H1 (cell line): ENCODE results near the gene SHC1.

Experiments
- CBX5 ChIP-seq: fragments of 300-800, 300-1000 bp; sonication (generic); IDR thresholded peaks from 2 replicates; pipeline ENCODE4 v1.7.1; 2016; ENCODE audit warnings: antibody characterized with exemption, low read length, low read depth
- RAD21 ChIP-seq, 2 experiments: IDR thresholded peaks in 1 of 2; conservative IDR thresholded peaks in 1 of 2; 2 replicates each; pipeline ENCODE4 v1.6.1; 2011; ENCODE audit warnings: low read depth in 2 of 2, low read length in 2 of 2, improper control_type of control experiment in 1 of 2, inconsistent platforms in 1 of 2, mild to moderate bottlenecking in 1 of 2, moderate library complexity in 1 of 2
- SRF ChIP-seq: IDR thresholded peaks from 2 replicates; pipeline ENCODE4 v1.6.1; 2011; ENCODE audit warnings: mild to moderate bottlenecking, low read depth, low read length, moderate library complexity
- TF ChIP-seq, protein P1 (sequence below), 3 experiments: IDR thresholded peaks; 1 replicate in 2 of 3; 2 replicates in 1 of 3; pipeline versions ENCODE4 v1.5.1 to v1.6.1; 2011; ENCODE audit warnings: low read length in 3 of 3, mild to moderate bottlenecking in 3 of 3, inconsistent platforms in 2 of 3, low read depth in 1 of 3, moderate library complexity in 1 of 3; ENCODE audit not compliant: insufficient read depth in 1 of 3; ENCODE audit errors: control extremely low read depth in 1 of 3
- TF ChIP-seq, protein P2 (sequence below): IDR thresholded peaks from 2 replicates; pipeline ENCODE4 v1.6.1; 2012; ENCODE audit warnings: inconsistent platforms

DNA sequence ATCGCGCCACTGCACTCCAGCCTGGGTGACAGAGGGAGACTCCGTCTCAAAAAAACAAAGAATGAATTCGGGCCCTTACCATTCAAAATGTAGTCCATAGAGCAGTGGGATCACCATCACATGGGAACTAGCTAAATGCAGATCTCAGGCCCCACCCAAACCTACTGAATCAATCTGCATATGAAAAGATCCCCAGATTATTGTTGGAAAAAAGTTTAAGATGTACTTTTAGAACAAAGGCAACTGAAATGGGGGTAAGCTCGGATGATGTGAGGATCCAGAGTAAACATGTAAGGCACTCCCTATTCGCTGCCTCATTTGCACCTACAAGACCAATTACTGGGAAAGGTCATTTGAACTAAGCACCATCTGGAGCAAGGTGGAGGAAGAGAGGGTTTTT lies 11.8 kb upstream of the SHC1 start:
- TF ChIP-seq, protein P1, sequence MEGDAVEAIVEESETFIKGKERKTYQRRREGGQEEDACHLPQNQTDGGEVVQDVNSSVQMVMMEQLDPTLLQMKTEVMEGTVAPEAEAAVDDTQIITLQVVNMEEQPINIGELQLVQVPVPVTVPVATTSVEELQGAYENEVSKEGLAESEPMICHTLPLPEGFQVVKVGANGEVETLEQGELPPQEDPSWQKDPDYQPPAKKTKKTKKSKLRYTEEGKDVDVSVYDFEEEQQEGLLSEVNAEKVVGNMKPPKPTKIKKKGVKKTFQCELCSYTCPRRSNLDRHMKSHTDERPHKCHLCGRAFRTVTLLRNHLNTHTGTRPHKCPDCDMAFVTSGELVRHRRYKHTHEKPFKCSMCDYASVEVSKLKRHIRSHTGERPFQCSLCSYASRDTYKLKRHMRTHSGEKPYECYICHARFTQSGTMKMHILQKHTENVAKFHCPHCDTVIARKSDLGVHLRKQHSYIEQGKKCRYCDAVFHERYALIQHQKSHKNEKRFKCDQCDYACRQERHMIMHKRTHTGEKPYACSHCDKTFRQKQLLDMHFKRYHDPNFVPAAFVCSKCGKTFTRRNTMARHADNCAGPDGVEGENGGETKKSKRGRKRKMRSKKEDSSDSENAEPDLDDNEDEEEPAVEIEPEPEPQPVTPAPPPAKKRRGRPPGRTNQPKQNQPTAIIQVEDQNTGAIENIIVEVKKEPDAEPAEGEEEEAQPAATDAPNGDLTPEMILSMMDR (IDR thresholded peaks at IDR 0.05; ENCODE audit: control extremely low read depth in 1 of 3, insufficient read depth in 1 of 3, low read depth in 1 of 3, low read length in 3 of 3) = no peak
- no peak for TF ChIP-seq RAD21 (IDR thresholded peaks at IDR 0.05 in 1 of 2, conservative IDR thresholded peaks at IDR 0.05 in 1 of 2; ENCODE audit: low read depth in 2 of 2, low read length in 2 of 2)
- TF ChIP-seq, protein P2, sequence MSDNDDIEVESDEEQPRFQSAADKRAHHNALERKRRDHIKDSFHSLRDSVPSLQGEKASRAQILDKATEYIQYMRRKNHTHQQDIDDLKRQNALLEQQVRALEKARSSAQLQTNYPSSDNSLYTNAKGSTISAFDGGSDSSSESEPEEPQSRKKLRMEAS = no peak
- no peak for TF ChIP-seq SRF
- no peak for TF ChIP-seq CBX5
